NT2/D1 (cell line): ENCODE measurements around the gene SPRR3.

Experiments used
- DNase-seq: peaks from one replicate; pipeline ENCODE4 v3.0.0-alpha.2; 2011; ENCODE audit warnings: low read depth, low spot score
- H3K27me3 ChIP-seq: 2 replicates; pipeline ENCODE4 v1.6.0; 2011; ENCODE audit warnings: mild to moderate bottlenecking; ENCODE audit not compliant: insufficient read length, insufficient read depth
- H3K36me3 ChIP-seq: 2 replicates; pipeline ENCODE4 v1.6.1; 2011; ENCODE audit warnings: mild to moderate bottlenecking, low read length, mixed read lengths; ENCODE audit not compliant: insufficient read depth, insufficient read length
- H3K4me1 ChIP-seq: 2 replicates; pipeline ENCODE4 v1.5.1; 2011; ENCODE audit not compliant: insufficient read depth, insufficient read length
- H3K4me3 ChIP-seq: 2 replicates; pipeline ENCODE4 v1.5.1; 2011; ENCODE audit warnings: low read depth; ENCODE audit not compliant: insufficient read length
- H3K9ac ChIP-seq: 2 replicates; pipeline ENCODE4 v1.6.0; 2011; ENCODE audit warnings: low read depth; ENCODE audit not compliant: insufficient read length
- H3K9me3 ChIP-seq: 2 replicates; pipeline ENCODE4 v1.5.1; 2011; ENCODE audit warnings: mild to moderate bottlenecking, low read length; ENCODE audit not compliant: insufficient read depth
- SUZ12 ChIP-seq: IDR thresholded peaks from 2 replicates; pipeline ENCODE4 v1.6.1; 2011; ENCODE audit not compliant: insufficient read length, insufficient read depth; ENCODE audit errors: extremely low read depth
- YY1 ChIP-seq: IDR thresholded peaks from 2 replicates; pipeline ENCODE4 v1.6.1; 2011; ENCODE audit not compliant: insufficient read length, insufficient read depth
- ZNF274 ChIP-seq: IDR thresholded peaks from 2 replicates; pipeline ENCODE4 v1.6.1; 2011; ENCODE audit warnings: mild to moderate bottlenecking, low read depth, low read length

The SPRR3 gene, protein sequence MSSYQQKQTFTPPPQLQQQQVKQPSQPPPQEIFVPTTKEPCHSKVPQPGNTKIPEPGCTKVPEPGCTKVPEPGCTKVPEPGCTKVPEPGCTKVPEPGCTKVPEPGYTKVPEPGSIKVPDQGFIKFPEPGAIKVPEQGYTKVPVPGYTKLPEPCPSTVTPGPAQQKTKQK

DNA sequence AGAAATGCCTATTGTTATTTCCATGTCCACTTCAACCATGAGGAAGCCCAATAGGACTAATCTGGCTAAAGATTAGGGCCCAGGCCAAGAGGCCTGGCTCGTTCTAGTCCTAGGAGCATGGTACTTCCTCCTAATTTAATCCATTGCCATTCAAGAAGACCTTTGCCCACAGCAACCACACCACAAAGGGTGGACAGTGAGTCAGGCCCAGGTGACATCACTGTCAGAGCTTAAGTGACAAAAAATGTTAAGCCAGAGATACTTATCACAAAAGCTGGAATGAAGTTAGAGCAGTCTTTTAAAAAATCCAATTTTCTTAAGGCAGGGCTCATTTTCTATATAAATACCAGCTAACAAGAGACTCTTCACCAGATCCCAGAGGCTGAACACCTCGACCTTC lies at the start of gene SPRR3:
SPRR3 (plus strand) TSS at position 368 of the 400 bp plus-strand sequence. CDS start 1,272 bp downstream, outside the sequence.
- TF ChIP-seq ZNF274 (no peak), SUZ12 (no peak), YY1 (no peak)
- H3K4me3 ChIP-seq, result no peak within 1 kb of the TSS
- peaks cover 4% of the 10 kb centered on the region for H3K4me1 ChIP-seq
- no peaks in the 10 kb centered on the region for H3K27me3 ChIP-seq
- H3K36me3 ChIP-seq, result no peaks in the 10 kb centered on the region
- DNase-seq, result no peak
- H3K9ac ChIP-seq, result no peak within 1 kb of the TSS
- no peaks in the 10 kb centered on the region for H3K9me3 ChIP-seq

DNA sequence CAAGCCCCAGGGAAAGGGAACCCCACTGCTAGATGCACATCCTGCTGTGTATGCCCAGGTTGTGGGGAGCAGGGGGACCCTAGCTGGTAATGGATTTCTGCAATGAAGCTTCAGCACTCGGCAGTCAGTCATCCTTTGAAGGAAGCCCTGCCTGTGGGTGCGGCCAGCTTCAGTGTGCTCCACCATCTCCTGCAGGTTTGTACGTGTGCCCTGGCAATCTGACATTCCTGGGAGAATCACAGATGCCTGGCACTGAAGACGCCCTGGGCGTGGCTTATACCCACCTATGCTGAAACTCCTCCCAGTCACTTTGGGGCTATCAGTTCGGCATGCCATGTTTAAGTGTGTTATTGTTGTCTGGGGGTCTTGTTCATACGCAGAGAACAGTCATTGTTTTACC lies 47.8 kb upstream of the SPRR3 start:
- no peak for TF ChIP-seq YY1
- H3K9me3 ChIP-seq, result no peaks in the 10 kb centered on the region
- H3K9ac ChIP-seq, result no peak overlapping the region
- H3K4me1 ChIP-seq, result peaks cover 2% of the 10 kb centered on the region
- no peaks in the 10 kb centered on the region for H3K27me3 ChIP-seq
- no peak overlapping the region for H3K4me3 ChIP-seq
- no peaks in the 10 kb centered on the region for H3K36me3 ChIP-seq
- no peak for DNase-seq

GRCh38 chr1:152954436-152954835 lies 47.1 kb upstream of the SPRR3 start:
- DNase-seq, result no peak
- TF ChIP-seq ZNF274 (no peak), SUZ12 (no peak), YY1 (no peak)
- Histone ChIP-seq H3K9ac (no peak overlapping the region), H3K36me3 (no peaks in the 10 kb centered on the region), H3K4me1 (peaks cover 2% of the 10 kb centered on the region), H3K27me3 (no peaks in the 10 kb centered on the region), H3K4me3 (no peak overlapping the region), H3K9me3 (no peaks in the 10 kb centered on the region)

GRCh38 chr1:152957561-152957960 lies 44.0 kb upstream of the SPRR3 start:
- Histone ChIP-seq H3K9me3 (no peaks in the 10 kb centered on the region), H3K4me3 (no peak overlapping the region), H3K4me1 (no peaks in the 10 kb centered on the region), H3K36me3 (no peaks in the 10 kb centered on the region), H3K27me3 (no peaks in the 10 kb centered on the region), H3K9ac (no peak overlapping the region)
- DNase-seq, result no peak
- no peak for TF ChIP-seq YY1
- TF ChIP-seq ZNF274, result no peak
- no peak for TF ChIP-seq SUZ12

DNA sequence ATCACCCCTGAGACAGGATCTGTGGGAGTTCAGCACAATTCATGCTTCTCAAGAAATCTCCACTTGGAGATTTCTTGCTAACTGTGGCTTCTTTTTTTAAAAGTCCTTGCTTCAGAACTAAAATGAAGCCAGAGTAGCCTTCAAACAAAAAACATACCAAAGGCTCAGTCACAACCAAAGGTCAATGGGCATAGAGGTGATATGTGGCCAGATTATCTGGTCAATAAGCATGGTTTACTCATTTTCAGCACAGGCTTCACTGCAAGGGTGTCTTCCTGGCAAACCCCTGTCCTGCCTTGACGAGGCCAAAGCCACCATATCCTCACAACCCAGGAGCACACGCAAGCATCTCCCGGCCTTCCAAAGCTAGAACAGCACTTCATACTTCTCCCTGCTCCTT lies 42.3 kb upstream of the SPRR3 start:
- no peak overlapping the region for H3K9ac ChIP-seq
- H3K4me3 ChIP-seq, result no peak overlapping the region
- no peaks in the 10 kb centered on the region for H3K4me1 ChIP-seq
- H3K9me3 ChIP-seq, result no peaks in the 10 kb centered on the region
- no peaks in the 10 kb centered on the region for H3K36me3 ChIP-seq
- H3K27me3 ChIP-seq, result no peaks in the 10 kb centered on the region
- DNase-seq, result no peak
- TF ChIP-seq ZNF274 (no peak), YY1 (no peak), SUZ12 (no peak)

GRCh38 chr1:152959801-152960451 lies 41.6 kb upstream of the SPRR3 start:
- Histone ChIP-seq H3K4me3 (no peak overlapping the region), H3K9ac (no peak overlapping the region), H3K9me3 (no peaks in the 10 kb centered on the region), H3K27me3 (no peaks in the 10 kb centered on the region), H3K4me1 (no peaks in the 10 kb centered on the region), H3K36me3 (no peaks in the 10 kb centered on the region)
- no peak for DNase-seq
- TF ChIP-seq SUZ12 (no peak), ZNF274 (no peak)

- peak; percentile 11 for DNase-seq
- H3K36me3 ChIP-seq, result no peaks in the 10 kb centered on the region
- no peaks in the 10 kb centered on the region for H3K27me3 ChIP-seq
- H3K9ac ChIP-seq, result no peak overlapping the region
- H3K4me3 ChIP-seq, result no peak overlapping the region
- no peaks in the 10 kb centered on the region for H3K4me1 ChIP-seq
- TF ChIP-seq YY1 (no peak), ZNF274 (no peak), SUZ12 (no peak)
- H3K9me3 ChIP-seq, result no peaks in the 10 kb centered on the region
Measured at GRCh38 chr1:152960452-152961044, 41.0 kb upstream of the SPRR3 start.
